Thyroid gland (tissue), 4 donors: ENCODE measurements around the gene RANBP9.

Experiments
- CTCF ChIP-seq, 6 experiments: fragments of 200-600 bp in 3 of 6; fragments of 450-650 bp in 3 of 6; sonication (generic) in 3 of 6; IDR thresholded peaks; one replicate each; pipeline ENCODE4 v1.5.1; 2016 to 2019; ENCODE audit warnings: antibody characterized with exemption in 6 of 6, mild to moderate bottlenecking in 2 of 6, inconsistent platforms in 1 of 6, moderate library complexity in 1 of 6
- POLR2A ChIP-seq, 2 donors: fragments of 450-650 bp; IDR thresholded peaks; one replicate each; pipeline ENCODE4 v1.6.1; 2017; ENCODE audit warnings: antibody characterized with exemption in 2 of 2, mild to moderate bottlenecking in 2 of 2, moderate library complexity in 1 of 2

DNA sequence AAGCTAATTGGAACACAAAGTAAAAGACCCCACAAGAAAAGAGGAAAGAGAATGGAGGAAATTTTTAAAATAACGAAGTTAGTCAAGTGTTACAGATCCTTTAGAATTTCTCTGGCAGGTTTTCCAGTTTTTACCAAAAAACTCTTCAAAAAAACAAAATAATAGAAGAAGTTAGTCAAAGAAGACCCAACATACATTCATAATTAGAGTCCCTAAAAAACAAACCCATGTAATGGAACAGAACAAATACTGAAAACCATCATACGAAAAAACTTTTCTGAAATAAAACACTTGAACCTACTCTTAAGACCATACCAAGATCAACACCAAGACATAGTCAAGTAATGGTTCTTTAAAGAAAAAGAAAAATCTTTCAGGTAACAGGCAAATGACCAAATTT, 31.6 kb downstream of the RANBP9 start:
- TF ChIP-seq CTCF (IDR thresholded peaks at IDR 0.05) = no peak
- no peak for TF ChIP-seq POLR2A (IDR thresholded peaks at IDR 0.05)
